OCI-LY1 (cell line): ENCODE measurements around the gene ATXN1.
"Not testable (repeated sequence)": the region's sequence is repeated elsewhere in the genome, so short reads cannot be mapped to it uniquely, and the experiment has no call there.

ENCODE experiments used
- H2AFZ ChIP-seq: fragments of 200-600 bp; sonication (generic), shearing (Covaris generic); 2 replicates; pipeline ENCODE4 v1.6.0; 2014; ENCODE audit warnings: antibody characterized with exemption, mild to moderate bottlenecking, low read length
- H3F3A ChIP-seq: fragments of 200-600 bp; sonication (generic), shearing (Covaris generic); 2 replicates; pipeline ENCODE4 v1.6.0; 2014; ENCODE audit warnings: mild to moderate bottlenecking, antibody characterized with exemption, low read length, moderate library complexity; ENCODE audit not compliant: insufficient read depth
- H3K27ac ChIP-seq: fragments of 200-600 bp; sonication (generic); 2 replicates; pipeline ENCODE4 v1.5.1; 2014; ENCODE audit warnings: low read length, mixed run types, mild to moderate bottlenecking, low read depth; ENCODE audit not compliant: poor library complexity, severe bottlenecking
- H3K27me3 ChIP-seq: fragments of 200-600 bp; sonication (generic); 2 replicates; pipeline ENCODE4 v1.6.0; 2014; ENCODE audit warnings: antibody characterized with exemption, mild to moderate bottlenecking, low read length, moderate library complexity; ENCODE audit not compliant: insufficient read depth
- H3K36me3 ChIP-seq: fragments of 200-600 bp; sonication (generic); 2 replicates; pipeline ENCODE4 v1.6.1; 2014; ENCODE audit warnings: mild to moderate bottlenecking, antibody characterized with exemption, low read length, moderate library complexity, mixed read lengths; ENCODE audit not compliant: insufficient read depth
- H3K4me1 ChIP-seq: fragments of 200-600 bp; sonication (generic); 2 replicates; pipeline ENCODE4 v1.5.1; 2014; ENCODE audit warnings: mild to moderate bottlenecking, low read length, moderate library complexity; ENCODE audit not compliant: insufficient read depth, severe bottlenecking
- H3K4me2 ChIP-seq: fragments of 200-600 bp; sonication (generic), shearing (Covaris generic); 2 replicates; pipeline ENCODE4 v1.6.1; 2014; ENCODE audit warnings: low read length
- H3K4me3 ChIP-seq: fragments of 200-600 bp; sonication (generic); 2 replicates; pipeline ENCODE4 v1.5.1; 2014; ENCODE audit warnings: low read length, low read depth, mild to moderate bottlenecking, mixed read lengths; ENCODE audit not compliant: poor library complexity, severe bottlenecking
- H3K79me2 ChIP-seq: fragments of 200-600 bp; shearing (Covaris generic); 2 replicates; pipeline ENCODE4 v1.6.1; 2016; ENCODE audit warnings: mixed run types, low read length, mixed read lengths; ENCODE audit not compliant: insufficient read depth
- H3K9ac ChIP-seq: fragments of 200-600 bp; sonication (generic), shearing (Covaris generic); 2 replicates; pipeline ENCODE4 v1.6.1; 2014; ENCODE audit warnings: mild to moderate bottlenecking, low read length, mixed read lengths
- H3K9me2 ChIP-seq: fragments of 200-600 bp; sonication (generic), shearing (Covaris generic); 2 replicates; pipeline ENCODE4 v1.6.1; 2014; ENCODE audit warnings: low read depth, mild to moderate bottlenecking, low read length, mixed read lengths
- H3K9me3 ChIP-seq: fragments of 200-600 bp; shearing (Covaris generic); 2 replicates; pipeline ENCODE4 v1.6.1; 2014; ENCODE audit warnings: low read length, mixed read lengths
- H4K20me1 ChIP-seq: fragments of 200-600 bp; sonication (generic), shearing (Covaris generic); 2 replicates; pipeline ENCODE4 v1.6.0; 2016; ENCODE audit warnings: mild to moderate bottlenecking, low read length; ENCODE audit not compliant: insufficient read depth
- CTCF ChIP-seq: fragments of 200-600 bp; sonication (generic), shearing (Covaris generic); IDR thresholded peaks from 2 replicates; pipeline ENCODE4 v1.5.1; 2017; ENCODE audit warnings: mild to moderate bottlenecking, antibody characterized with exemption, low read length, moderate library complexity, mixed read lengths
- EZH2 ChIP-seq: fragments of 200-600 bp; sonication (generic), shearing (Covaris generic); IDR thresholded peaks from 2 replicates; pipeline ENCODE4 v1.8.0; 2017; ENCODE audit warnings: borderline replicate concordance, mixed run types, mild to moderate bottlenecking, antibody characterized with exemption, low read length, moderate library complexity, mixed read lengths

The ATXN1 gene

GRCh38 chr6:16619777-16620176 lies 141.5 kb downstream of the ATXN1 start:
- H3K4me2 ChIP-seq: no peak overlapping the region
- H3K27ac ChIP-seq: no peak overlapping the region
- H3K9ac ChIP-seq: no peak overlapping the region
- no peaks in the 10 kb centered on the region for H3K79me2 ChIP-seq
- no peaks in the 10 kb centered on the region for H3K4me1 ChIP-seq
- no peaks in the 10 kb centered on the region for H3F3A ChIP-seq
- H3K36me3 ChIP-seq: no peaks in the 10 kb centered on the region
- no peaks in the 10 kb centered on the region for H4K20me1 ChIP-seq
- no peak overlapping the region for H3K4me3 ChIP-seq
- H3K9me2 ChIP-seq: no peaks in the 10 kb centered on the region
- H3K9me3 ChIP-seq: no peaks in the 10 kb centered on the region
- TF ChIP-seq CTCF (no peak), EZH2 (no peak)
- H3K27me3 ChIP-seq: no peaks in the 10 kb centered on the region
- H2AFZ ChIP-seq: no peak overlapping the region

GRCh38 chr6:16618962-16619361 lies 142.3 kb downstream of the ATXN1 start:
- H3F3A ChIP-seq: no peaks in the 10 kb centered on the region
- no peak overlapping the region for H2AFZ ChIP-seq
- no peaks in the 10 kb centered on the region for H3K4me1 ChIP-seq
- H3K79me2 ChIP-seq: no peaks in the 10 kb centered on the region
- no peaks in the 10 kb centered on the region for H3K36me3 ChIP-seq
- no peaks in the 10 kb centered on the region for H3K9me2 ChIP-seq
- no peak for TF ChIP-seq CTCF
- no peak for TF ChIP-seq EZH2
- H3K27ac ChIP-seq: no peak overlapping the region
- H3K9me3 ChIP-seq: no peaks in the 10 kb centered on the region
- H3K4me3 ChIP-seq: no peak overlapping the region
- H3K9ac ChIP-seq: no peak overlapping the region
- no peaks in the 10 kb centered on the region for H3K27me3 ChIP-seq
- H3K4me2 ChIP-seq: no peak overlapping the region
- no peaks in the 10 kb centered on the region for H4K20me1 ChIP-seq

GRCh38 chr6:16615215-16615614 lies 146.0 kb downstream of the ATXN1 start:
- not testable (repeated sequence) for H3K36me3 ChIP-seq, H3K4me2 ChIP-seq, H3K27me3 ChIP-seq, H4K20me1 ChIP-seq, H3K9ac ChIP-seq, H3F3A ChIP-seq, H3K4me1 ChIP-seq, H2AFZ ChIP-seq, H3K27ac ChIP-seq, H3K9me2 ChIP-seq, H3K79me2 ChIP-seq, H3K9me3 ChIP-seq, H3K4me3 ChIP-seq

GRCh38 chr6:16614143-16614542 lies 147.1 kb downstream of the ATXN1 start:
- not testable (repeated sequence) for H3K36me3 ChIP-seq, H3K27me3 ChIP-seq, H3K4me1 ChIP-seq, H2AFZ ChIP-seq, H3K27ac ChIP-seq, H3K79me2 ChIP-seq, H3K4me3 ChIP-seq, H3F3A ChIP-seq, H4K20me1 ChIP-seq, H3K9ac ChIP-seq, H3K9me2 ChIP-seq, H3K9me3 ChIP-seq, H3K4me2 ChIP-seq

DNA sequence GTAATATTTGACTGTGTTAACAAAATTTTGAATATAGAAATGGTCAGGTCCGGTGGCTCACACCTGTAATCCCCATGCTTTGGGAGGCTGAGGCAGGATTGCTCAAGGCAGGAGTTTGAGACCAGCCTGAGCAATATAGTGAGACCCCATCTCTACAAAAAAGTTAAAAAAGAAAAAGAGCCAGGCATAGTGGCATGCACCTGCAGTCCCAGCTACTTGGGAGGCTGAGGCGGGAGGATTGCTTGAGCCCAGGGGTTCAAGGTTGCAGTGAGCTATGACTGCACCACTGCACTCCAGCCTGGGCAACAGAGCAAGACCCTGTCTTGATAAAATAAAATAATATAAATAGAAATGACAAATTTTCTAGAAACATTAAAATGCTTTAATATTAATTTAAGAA lies 147.8 kb downstream of the ATXN1 start:
- H3K9ac ChIP-seq, H3K4me3 ChIP-seq, H3K27me3 ChIP-seq, H3K79me2 ChIP-seq, H2AFZ ChIP-seq, H3K9me2 ChIP-seq, H3K9me3 ChIP-seq, H3K27ac ChIP-seq, H3K4me2 ChIP-seq, H4K20me1 ChIP-seq, H3K36me3 ChIP-seq, H3K4me1 ChIP-seq, H3F3A ChIP-seq: not testable (repeated sequence)
